GM12875 (cell line): ENCODE results near the gene PPT2.
"Not testable (repeated sequence)": the region's sequence is repeated elsewhere in the genome, so short reads cannot be mapped to it uniquely, and the experiment has no call there.

Experiments
- H3K4me3 ChIP-seq: one replicate; pipeline ENCODE4 v1.5.1; 2011; ENCODE audit warnings: low read depth, low read length, control low read depth
- TF ChIP-seq, protein P1 (sequence below): IDR thresholded peaks from 2 replicates; pipeline ENCODE4 v1.5.1; 2011; ENCODE audit warnings: low read depth, mild to moderate bottlenecking, control low read depth, inconsistent platforms, low read length, moderate library complexity, borderline replicate concordance; ENCODE audit not compliant: insufficient read depth

PPT2 gene

DNA sequence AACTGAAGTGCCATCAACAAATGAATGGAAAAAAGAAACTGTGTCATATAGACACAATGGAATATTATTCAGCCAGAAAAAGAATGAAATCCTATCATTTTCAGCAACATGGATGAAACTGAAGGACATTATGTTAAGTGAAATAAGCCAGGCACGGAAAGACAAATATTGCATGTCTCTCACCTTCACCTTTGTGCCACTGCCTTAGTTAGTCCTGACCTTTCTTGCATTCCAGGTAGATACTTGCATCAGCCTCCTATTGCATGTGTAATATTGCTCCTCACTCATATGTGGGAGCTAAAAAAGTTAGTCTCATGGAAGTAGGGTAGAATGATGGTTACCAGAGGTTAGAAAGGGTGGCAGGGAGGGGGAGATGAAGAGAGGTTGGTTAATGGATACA lies 55.1 kb downstream of the PPT2 start:
- no peak overlapping the region for H3K4me3 ChIP-seq

DNA sequence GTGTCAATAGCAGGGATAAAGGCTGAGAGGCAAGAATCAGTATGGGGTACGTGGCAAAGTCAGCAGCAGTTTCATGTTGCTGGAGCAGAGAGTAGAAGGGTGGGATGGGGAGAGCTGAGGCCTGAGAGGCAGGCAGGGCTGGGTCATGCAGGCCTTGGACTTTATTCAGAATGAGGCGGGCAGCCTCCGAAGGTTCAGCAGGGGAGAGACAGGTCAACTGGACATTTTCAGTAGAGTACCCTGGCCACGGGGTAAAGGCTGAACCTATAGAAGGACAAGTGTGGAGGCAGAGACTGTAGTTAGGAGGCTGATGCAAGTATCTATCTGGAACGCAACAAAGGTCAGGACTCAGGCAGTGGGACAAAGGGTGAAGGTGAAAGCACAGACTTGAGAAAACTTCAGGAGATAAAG lies 56.3 kb downstream of the PPT2 start:
- H3K4me3 ChIP-seq: no peak overlapping the region
- TF ChIP-seq, protein P1, sequence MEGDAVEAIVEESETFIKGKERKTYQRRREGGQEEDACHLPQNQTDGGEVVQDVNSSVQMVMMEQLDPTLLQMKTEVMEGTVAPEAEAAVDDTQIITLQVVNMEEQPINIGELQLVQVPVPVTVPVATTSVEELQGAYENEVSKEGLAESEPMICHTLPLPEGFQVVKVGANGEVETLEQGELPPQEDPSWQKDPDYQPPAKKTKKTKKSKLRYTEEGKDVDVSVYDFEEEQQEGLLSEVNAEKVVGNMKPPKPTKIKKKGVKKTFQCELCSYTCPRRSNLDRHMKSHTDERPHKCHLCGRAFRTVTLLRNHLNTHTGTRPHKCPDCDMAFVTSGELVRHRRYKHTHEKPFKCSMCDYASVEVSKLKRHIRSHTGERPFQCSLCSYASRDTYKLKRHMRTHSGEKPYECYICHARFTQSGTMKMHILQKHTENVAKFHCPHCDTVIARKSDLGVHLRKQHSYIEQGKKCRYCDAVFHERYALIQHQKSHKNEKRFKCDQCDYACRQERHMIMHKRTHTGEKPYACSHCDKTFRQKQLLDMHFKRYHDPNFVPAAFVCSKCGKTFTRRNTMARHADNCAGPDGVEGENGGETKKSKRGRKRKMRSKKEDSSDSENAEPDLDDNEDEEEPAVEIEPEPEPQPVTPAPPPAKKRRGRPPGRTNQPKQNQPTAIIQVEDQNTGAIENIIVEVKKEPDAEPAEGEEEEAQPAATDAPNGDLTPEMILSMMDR: no peak

More for the DNA sequence above, 55.1 kb downstream of the PPT2 start:
- TF ChIP-seq, protein P1: no peak

DNA sequence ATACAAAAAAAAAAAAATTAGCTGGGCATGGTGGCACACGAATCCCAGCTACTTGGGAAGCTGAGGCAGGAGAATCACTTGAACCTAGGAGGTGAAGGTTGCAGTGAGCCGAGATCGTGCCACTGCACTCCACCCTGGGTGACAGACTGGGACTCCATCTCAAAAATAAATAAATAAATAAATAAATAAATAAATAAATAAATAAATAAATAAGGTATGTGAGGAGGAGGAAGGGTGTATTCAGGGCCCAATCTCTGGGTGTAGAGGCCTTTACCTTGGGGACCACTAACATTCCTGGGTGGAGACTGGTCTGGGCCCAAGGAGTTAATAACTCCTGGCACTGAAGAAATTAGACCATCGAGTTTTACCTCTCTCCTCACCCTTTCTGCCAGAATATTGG lies 57.5 kb downstream of the PPT2 start:
- H3K4me3 ChIP-seq: not testable (repeated sequence)

DNA sequence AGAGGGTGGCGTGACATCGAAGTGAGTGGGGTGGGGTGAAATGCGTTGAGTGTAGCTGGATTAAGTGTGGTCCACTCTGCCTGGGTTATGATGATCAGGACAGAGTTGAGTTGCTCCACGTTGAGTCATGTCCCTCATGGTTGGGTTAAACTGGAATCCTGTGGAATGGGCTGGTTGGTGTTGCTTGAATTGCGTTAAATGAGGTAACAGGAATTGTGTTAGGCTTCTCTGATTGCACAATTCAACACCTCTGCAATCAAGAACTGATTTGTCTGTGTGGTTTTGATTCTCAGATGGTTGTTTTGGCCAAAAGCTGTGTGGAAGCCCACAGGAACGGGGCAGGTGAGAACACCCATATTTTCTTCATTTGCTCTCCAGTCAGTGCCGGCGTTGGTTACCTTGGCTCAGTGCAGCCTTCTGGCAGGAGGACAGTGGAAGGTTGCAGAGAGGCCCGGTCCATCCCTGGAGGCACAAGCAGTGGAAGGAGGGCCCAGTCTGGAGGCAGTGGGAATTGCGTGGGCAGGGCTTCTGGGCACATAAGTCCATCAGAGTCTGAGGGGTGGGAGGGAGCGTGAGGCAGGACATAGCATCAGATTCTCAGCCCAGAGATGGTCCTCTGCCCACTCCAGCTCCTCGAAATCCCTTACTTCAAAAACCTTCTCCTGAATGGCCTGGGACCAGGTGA lies 58.3 kb downstream of the PPT2 start:
- TF ChIP-seq, protein P1: no peak
- no peak overlapping the region for H3K4me3 ChIP-seq
